Measurements from ENCODE around the gene TUBGCP2.
A peak's percentile ranks its signal among the peaks of the same experiment; 100 is the strongest.
"Not testable (repeated sequence)": the region's sequence is repeated elsewhere in the genome, so short reads cannot be mapped to it uniquely, and the experiment has no call there.

TUBGCP2 gene

GRCh38 chr10:133324857-133325260 is 16.2 kb upstream of the TUBGCP2 start:
- DNase-seq (ENCODE audit: low read depth, low spot score), result no peak

GRCh38 chr10:133324198-133324792 is 15.6 kb upstream of the TUBGCP2 start:
- no peak for DNase-seq (ENCODE audit: low read depth, low spot score)

DNA sequence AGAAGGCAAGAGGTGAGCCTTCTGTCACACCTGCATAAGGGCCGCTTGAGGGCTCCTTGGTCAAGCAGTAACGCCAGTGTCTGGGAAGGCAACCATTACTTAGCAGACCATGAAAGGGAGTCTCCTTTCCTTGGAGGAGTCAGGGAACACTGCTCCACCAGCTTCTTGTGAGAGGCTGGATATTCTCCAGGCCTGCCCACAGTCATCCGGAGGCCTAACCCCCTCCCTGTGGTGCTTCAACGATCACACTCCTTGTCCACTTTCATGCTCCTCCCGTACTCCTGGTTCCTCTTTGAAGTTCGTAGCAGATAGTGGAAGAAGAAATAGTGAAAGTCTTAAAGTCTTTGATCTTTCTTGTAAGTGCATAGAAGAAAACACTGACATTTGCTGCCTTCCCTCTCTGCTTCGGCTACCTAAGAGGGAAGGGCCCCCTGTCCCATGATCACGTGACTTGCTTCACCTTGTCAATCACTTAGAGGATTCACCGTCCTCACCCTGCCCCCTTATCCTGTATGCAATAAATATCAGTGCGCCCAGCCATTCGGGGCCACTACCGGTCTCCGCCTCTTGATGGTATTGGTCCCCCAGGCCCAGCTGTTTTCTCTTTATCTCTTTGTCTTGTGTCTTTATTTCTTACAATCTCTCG is 13.5 kb upstream of the TUBGCP2 start:
- DNase-seq (ENCODE audit: low read depth, low spot score), result not testable (repeated sequence)

GRCh38 chr10:133320852-133321422 is 12.3 kb upstream of the TUBGCP2 start:
- not testable (repeated sequence) for DNase-seq (ENCODE audit: low read depth, low spot score)

- DNase-seq (ENCODE audit: low read depth, low spot score), result no peak
These were observed 9.9 kb upstream of the TUBGCP2 start for GRCh38 chr10:133318494-133319127.

DNA sequence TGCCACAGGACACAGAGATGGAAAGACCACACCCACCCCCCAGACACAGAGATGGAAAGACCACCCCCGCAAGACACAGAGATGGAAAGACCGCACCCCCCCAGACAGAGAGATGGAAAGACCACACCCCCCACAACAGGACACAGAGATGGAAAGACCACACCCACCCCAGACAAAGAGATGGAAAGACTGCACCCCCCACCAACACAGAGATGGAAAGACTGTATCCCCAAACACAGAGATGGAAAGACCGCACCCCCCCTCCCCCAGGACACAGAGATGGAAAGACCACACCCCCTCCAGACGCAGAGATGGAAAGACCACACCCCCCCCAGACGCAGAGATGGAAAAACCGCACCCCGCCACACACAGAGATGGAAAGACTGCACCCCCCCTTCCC is 8.1 kb upstream of the TUBGCP2 start:
- no peak for DNase-seq (ENCODE audit: low read depth, low spot score)

GRCh38 chr10:133316266-133316665 is 7.6 kb upstream of the TUBGCP2 start:
- no peak for DNase-seq (ENCODE audit: low read depth, low spot score)

GRCh38 chr10:133315847-133316246 is 7.2 kb upstream of the TUBGCP2 start:
- DNase-seq (ENCODE audit: low read depth, low spot score), result no peak

DNA sequence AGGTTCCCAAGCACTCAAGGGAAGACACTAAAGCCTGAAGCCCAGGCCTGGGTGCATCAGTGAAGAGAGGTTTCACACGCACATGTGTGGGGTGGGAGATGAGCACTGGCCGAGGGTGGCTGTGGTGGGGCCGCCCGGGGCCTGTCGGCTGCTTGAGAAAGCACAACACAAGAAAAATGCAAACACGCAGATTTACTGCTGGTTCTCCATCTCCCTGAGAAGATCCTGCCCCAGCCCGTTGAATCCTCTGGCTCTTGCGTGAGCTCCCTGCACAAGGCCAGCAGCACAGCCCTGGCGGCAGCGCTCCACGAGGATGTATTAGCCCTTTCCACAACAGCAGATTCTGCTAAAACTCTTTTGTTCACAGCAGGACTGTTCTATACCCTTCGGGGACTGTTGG is 6.2 kb upstream of the TUBGCP2 start:
- no peak for DNase-seq (ENCODE audit: low read depth, low spot score)

GRCh38 chr10:133313192-133313591 is 4.5 kb upstream of the TUBGCP2 start:
- DNase-seq (ENCODE audit: low read depth, low spot score), result no peak

DNA sequence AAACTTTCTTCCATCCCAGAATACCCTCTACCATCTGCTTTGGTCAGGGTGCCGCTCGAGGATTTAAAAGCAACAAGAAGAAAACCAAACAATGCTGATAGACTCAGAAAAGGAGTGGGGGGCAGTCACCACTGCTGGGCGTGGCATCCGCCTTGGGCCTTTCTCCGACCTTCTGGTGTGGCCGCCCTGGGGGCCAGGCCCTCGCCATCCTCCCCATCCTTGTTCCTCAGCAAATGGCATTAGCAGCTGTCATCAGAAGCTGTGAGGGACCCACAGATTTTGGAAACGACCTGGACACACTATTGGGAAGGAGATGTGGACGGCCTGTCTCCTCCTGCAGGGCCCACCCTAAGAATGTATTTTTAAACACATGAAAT is 4.1 kb upstream of the TUBGCP2 start:
- no peak for DNase-seq (ENCODE audit: low read depth, low spot score)

GRCh38 chr10:133312016-133312768 is 3.5 kb upstream of the TUBGCP2 start:
- no peak for DNase-seq (ENCODE audit: low read depth, low spot score)

DNA sequence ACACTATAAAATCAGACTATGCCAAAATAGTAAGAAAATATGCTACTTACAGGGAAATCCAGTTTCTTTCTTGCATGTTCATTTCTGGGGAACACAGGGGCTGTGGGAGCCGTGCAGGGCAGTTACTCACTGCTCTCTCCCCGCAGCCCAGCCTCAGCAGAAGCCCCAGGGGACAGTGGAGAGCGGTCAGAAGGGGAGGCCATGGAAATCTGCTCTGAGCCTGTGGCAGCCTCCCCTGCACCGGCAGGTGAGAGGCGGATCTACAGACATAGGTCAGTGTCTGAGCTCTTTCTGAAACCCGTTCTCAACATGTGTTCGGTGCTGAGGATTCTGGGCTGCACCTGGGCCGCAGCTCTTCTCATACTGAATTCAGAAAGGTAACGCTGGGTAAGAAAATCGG is 2.9 kb upstream of the TUBGCP2 start:
- DNase-seq (ENCODE audit: low read depth, low spot score), result no peak

DNA sequence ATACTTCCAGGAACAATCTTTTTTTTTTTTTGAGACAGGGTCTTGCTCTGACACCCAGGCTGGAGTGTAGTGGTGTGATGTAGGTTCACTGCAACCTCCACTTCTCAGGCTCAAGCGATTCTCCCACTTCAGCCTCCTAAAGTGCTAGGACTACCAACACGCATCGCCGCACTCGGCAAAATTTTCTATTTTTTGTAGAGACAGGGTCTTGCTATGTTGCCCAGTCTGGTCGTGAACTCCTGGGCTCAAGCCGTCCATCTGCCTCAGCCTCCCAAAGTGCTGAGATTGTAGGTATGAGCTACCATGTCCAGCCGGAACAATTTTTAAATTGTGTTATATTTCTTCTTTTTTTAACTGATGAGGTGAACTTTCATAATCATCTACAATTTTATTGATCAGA is 2.1 kb upstream of the TUBGCP2 start:
- no peak for DNase-seq (ENCODE audit: low read depth, low spot score)

DNA sequence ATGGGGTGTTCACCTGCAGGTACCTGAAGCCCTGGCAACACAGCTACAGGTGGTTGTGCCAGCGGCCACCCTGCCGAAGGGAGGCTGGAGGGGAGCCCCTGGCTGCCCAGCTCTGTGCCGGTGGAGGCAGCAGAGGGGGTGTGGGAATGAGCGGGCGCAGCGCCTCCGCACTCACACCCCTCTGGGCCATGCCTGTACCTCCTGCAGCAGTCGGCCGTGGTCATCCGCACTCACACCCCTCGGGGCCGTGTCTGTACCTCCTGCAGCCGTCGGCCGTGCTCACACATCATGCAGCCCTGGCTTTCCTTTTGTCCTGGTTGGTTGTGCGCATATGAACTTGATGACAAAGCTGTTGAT is 1.7 kb upstream of the TUBGCP2 start:
- DNase-seq (ENCODE audit: low read depth, low spot score), result no peak

DNA sequence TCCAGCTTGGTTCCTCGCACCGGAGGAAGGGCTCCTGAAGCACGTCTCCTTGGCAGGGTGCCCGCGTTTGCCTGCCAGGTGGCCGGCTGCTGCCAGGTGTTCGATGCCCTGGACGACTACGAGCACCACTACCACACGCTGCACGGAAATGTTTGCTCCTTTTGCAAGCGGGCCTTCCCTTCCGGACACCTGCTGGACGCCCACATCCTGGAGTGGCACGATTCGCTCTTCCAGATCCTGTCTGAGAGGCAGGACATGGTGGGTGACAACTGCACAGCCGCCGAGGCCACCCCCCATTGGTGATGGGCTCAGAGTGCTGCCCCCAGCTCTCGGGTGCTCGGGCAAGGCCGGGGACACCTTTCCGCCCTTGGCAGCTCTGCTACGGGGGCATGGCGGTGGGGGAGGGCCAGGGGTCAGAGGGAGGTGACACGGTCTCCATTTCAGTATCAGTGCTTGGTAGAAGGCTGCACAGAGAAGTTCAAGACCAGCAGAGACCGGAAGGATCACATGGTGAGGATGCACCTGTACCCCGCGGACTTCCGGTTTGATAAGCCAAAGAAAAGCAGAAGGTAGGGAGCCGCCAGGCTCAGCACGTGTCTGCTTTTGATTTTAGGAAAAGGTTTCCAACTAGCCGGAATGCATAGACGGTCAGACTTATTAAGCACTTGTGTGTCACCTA is 1.2 kb upstream of the TUBGCP2 start:
- no peak for DNase-seq (ENCODE audit: low read depth, low spot score)

GRCh38 chr10:133309100-133309719 is 538 bp upstream of the TUBGCP2 start:
- DNase-seq (ENCODE audit: low read depth, low spot score), result peak; percentile 56

GRCh38 chr10:133307776-133308420 is 774 bp downstream of the TUBGCP2 start:
- DNase-seq (ENCODE audit: low read depth, low spot score), result no peak

GRCh38 chr10:133306941-133307379 is 1.7 kb downstream of the TUBGCP2 start:
- DNase-seq (ENCODE audit: low read depth, low spot score), result no peak

- no peak for DNase-seq (ENCODE audit: low read depth, low spot score)
These were observed 2.6 kb downstream of the TUBGCP2 start for GRCh38 chr10:133306097-133306476.

DNA sequence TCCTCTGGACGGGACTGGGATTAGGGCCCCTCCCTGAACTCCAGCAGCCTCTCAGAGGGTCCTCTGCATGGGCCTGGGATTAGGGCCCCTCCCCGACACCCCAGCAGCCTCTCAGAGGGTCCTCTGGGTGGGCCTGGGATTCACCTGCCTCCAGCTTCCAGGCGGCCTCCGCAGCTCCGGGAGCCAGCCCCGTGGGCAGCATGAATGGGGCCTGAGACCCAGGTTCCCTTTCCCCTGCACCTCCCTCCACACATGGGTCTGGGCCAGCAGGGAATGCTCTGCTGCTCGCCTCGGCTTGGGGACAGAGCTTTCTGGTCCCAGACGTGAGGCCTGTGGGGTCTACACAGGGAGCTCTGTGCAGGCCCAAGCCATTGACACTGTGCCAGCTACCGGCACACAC is 5.5 kb downstream of the TUBGCP2 start:
- no peak for DNase-seq (ENCODE audit: low read depth, low spot score)
